Measurements from ENCODE around the gene C17orf107. TPM values are rescaled to one million over a fixed set of nuclear protein-coding genes. Genes with fewer than 3 reads are reported as not detected.

C17orf107 gene
- total RNA-seq, 2 experiments from 2014 or later: 0.76 to 0.79 TPM

GRCh38 chr17:4939796-4940554 lies 40.6 kb downstream of the C17orf107 start, which contains the start of the genes RNF167 and SLC25A11:
Gene RNF167 (plus strand): TSS chr17:4940268. CDS start chr17:4940910, 642 bp downstream.
Gene SLC25A11 (minus strand): TSS chr17:4940046. CDS start chr17:4939910, 136 bp downstream.
- Histone ChIP-seq H4K20me1 (ENCODE audit: insufficient read depth, low read length) (0 out of 2 replicates have a peak, but pooled peaks cover 1% of the 10 kb centered on the region), H3K4me2 (ENCODE audit: low read length) (peak within 1 kb of the TSS; percentile 97), H3K9me2 (ENCODE audit: insufficient read depth, low read length) (no peaks in the 10 kb centered on the region), H3K4me3 (ENCODE audit: low read depth, low read length, poor library complexity, severe bottlenecking) (peak within 1 kb of the TSS; percentile 95), H3K4me1 (ENCODE audit: insufficient read depth, low read length, poor library complexity, severe bottlenecking) (peaks cover 49% of the 10 kb centered on the region), H2AFZ (ENCODE audit: low read length) (peak within 1 kb of the TSS; percentile 53), H3K36me3 (ENCODE audit: insufficient read depth, low read length) (peaks cover 77% of the 10 kb centered on the region), H3K9me3 (ENCODE audit: low read length) (no peaks in the 10 kb centered on the region), H3K79me2 (ENCODE audit: insufficient read depth, low read depth, low read length) (peaks cover 56% of the 10 kb centered on the region), H3K27ac (ENCODE audit: low read depth, low read length, poor library complexity, severe bottlenecking) (peak within 1 kb of the TSS; percentile 90)
- no TSS peak for BruUV-seq (replicated peaks)
- TF ChIP-seq EZH2phosphoT487 (IDR thresholded peaks at IDR 0.05; ENCODE audit: borderline replicate concordance, low read depth, low read length): no peak
- TF ChIP-seq, protein P1, sequence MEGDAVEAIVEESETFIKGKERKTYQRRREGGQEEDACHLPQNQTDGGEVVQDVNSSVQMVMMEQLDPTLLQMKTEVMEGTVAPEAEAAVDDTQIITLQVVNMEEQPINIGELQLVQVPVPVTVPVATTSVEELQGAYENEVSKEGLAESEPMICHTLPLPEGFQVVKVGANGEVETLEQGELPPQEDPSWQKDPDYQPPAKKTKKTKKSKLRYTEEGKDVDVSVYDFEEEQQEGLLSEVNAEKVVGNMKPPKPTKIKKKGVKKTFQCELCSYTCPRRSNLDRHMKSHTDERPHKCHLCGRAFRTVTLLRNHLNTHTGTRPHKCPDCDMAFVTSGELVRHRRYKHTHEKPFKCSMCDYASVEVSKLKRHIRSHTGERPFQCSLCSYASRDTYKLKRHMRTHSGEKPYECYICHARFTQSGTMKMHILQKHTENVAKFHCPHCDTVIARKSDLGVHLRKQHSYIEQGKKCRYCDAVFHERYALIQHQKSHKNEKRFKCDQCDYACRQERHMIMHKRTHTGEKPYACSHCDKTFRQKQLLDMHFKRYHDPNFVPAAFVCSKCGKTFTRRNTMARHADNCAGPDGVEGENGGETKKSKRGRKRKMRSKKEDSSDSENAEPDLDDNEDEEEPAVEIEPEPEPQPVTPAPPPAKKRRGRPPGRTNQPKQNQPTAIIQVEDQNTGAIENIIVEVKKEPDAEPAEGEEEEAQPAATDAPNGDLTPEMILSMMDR (conservative IDR thresholded peaks at IDR 0.05; ENCODE audit: low read length): no peak
- ChIA-PET CTCF (ENCODE audit: unreplicated experiment) (no interaction called here), POLR2A (interaction anchor here (0.6 to 2.4 kb wide), 9 partner anchors 11 to 1033 kb away, joined by 3 to 20 read pairs (median 4); partner anchors contain the start of genes ENO3 and SPAG7)
- peak; percentile 100 for DNase-seq (ENCODE audit: low spot score)
- intact Hi-C loops (cut with micrococcal nuclease; ENCODE audit: unreplicated experiment): loop anchor here (10.0 kb wide), 1 partner anchor 255 kb away; the partner anchor contains the start of gene ZNF594

DNA sequence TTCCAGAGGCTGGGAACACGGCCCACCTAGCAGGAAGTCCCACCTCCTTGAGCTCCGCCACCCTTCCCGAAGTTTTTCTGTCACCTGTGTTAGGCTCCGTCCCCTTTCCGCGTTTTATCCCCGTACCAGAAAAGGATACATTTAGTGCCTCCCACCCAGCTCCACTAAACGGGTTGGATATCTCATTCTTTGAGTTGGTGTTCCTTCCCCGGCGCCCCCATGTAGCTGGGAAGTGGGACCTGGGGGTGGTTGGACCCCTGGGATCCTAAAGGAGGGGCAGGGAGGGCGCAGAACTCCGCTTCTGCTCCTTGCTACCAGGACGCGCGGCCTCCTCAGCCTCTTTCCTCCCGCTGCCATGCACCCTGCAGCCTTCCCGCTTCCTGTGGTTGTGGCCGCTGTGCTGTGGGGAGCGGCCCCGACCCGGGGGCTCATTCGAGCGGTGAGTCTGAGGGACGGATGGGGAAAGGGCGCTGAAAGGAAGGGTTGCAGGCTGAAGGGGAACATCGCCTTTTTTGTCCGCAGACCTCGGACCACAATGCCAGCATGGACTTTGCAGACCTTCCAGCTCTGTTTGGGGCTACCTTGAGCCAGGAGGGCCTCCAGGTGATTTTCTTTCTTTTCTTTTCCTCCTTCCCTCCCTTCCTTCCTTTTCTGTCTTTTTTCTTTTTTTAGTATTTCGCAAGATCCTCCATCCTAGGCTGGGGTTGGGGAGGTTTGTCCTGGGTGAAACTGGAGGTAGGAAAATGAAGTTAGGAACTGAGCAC lies 41.4 kb downstream of the C17orf107 start:
- TSS peak; percentile 91 for BruUV-seq (replicated peaks)
- TF ChIP-seq EZH2phosphoT487 (IDR thresholded peaks at IDR 0.05; ENCODE audit: borderline replicate concordance, low read depth, low read length): no peak
- TF ChIP-seq, protein P1 (conservative IDR thresholded peaks at IDR 0.05; ENCODE audit: low read length): no peak
- no peaks in the 10 kb centered on the region for H3K9me2 ChIP-seq (ENCODE audit: insufficient read depth, low read length)
- H3K4me1 ChIP-seq (ENCODE audit: insufficient read depth, low read length, poor library complexity, severe bottlenecking): peaks cover 57% of the 10 kb centered on the region
- H2AFZ ChIP-seq (ENCODE audit: low read length): peak overlapping the region; percentile 42; the same call in 1 of the 2 replicates
- peak overlapping the region; percentile 90 for H3K27ac ChIP-seq (ENCODE audit: low read depth, low read length, poor library complexity, severe bottlenecking)
- peak overlapping the region; percentile 97 for H3K4me2 ChIP-seq (ENCODE audit: low read length)
- intact Hi-C loops (cut with micrococcal nuclease; ENCODE audit: unreplicated experiment): loop anchor here (10.0 kb wide), 1 partner anchor 254 kb away; the partner anchor contains the start of gene ZNF594
- ChIA-PET CTCF (ENCODE audit: unreplicated experiment) (no interaction called here), POLR2A (interaction anchor here (0.6 to 2.4 kb wide), 6 partner anchors 11 to 1033 kb away, joined by 3 to 20 read pairs (median 4); partner anchors contain the start of genes ENO3 and SPAG7)
- peaks cover 81% of the 10 kb centered on the region for H3K36me3 ChIP-seq (ENCODE audit: insufficient read depth, low read length)
- peaks cover 64% of the 10 kb centered on the region for H3K79me2 ChIP-seq (ENCODE audit: insufficient read depth, low read depth, low read length)
- peak; percentile 64 for DNase-seq (ENCODE audit: low spot score)
- no peaks in the 10 kb centered on the region for H3K9me3 ChIP-seq (ENCODE audit: low read length)
- 0 out of 2 replicates have a peak, but pooled peaks cover 8% of the 10 kb centered on the region for H4K20me1 ChIP-seq (ENCODE audit: insufficient read depth, low read length)
- H3K4me3 ChIP-seq (ENCODE audit: low read depth, low read length, poor library complexity, severe bottlenecking): peak overlapping the region; percentile 95

Measured in OCI-LY7 (cell line).